Smooth muscle cell (in vitro differentiated cells): ENCODE results near the gene CCDC107. TPM values are rescaled to one million over a fixed set of nuclear protein-coding genes. Genes with fewer than 3 reads are reported as not detected.

ENCODE experiments used
- DNase-seq: peaks from one replicate; lab custom pipeline; 2025; ENCODE audit not compliant: unreplicated experiment; lab: John Stamatoyannopoulos, UW
- H2AFZ ChIP-seq: fragments of 200-600 bp; sonication (generic); 2 replicates; pipeline ENCODE4 v1.6.0; 2016; ENCODE audit warnings: antibody characterized with exemption, low read depth, mild to moderate bottlenecking
- H3F3A ChIP-seq: fragments of 200-600 bp; sonication (generic); 2 replicates; pipeline ENCODE4 v1.6.0; 2017; ENCODE audit warnings: antibody characterized with exemption, low read depth
- H3K27ac ChIP-seq: fragments of 200-600 bp; sonication (generic); 2 replicates; pipeline ENCODE4 v1.5.1; 2016; ENCODE audit warnings: low read depth, mild to moderate bottlenecking
- H3K27me3 ChIP-seq: fragments of 200-600 bp; sonication (generic); 2 replicates; pipeline ENCODE4 v1.6.1; 2016; ENCODE audit warnings: low read depth, mild to moderate bottlenecking
- H3K36me3 ChIP-seq: fragments of 200-600 bp; sonication (generic); 2 replicates; pipeline ENCODE4 v1.5.1; 2016; ENCODE audit warnings: low read depth
- H3K4me1 ChIP-seq: fragments of 200-600 bp; sonication (generic); 2 replicates; pipeline ENCODE4 v1.5.1; 2016; ENCODE audit warnings: low read depth
- H3K4me2 ChIP-seq: fragments of 200-600 bp; sonication (generic); 2 replicates; pipeline ENCODE4 v1.6.0; 2016; ENCODE audit warnings: mild to moderate bottlenecking
- H3K4me3 ChIP-seq: fragments of 200-600 bp; sonication (generic); 2 replicates; pipeline ENCODE4 v1.5.1; 2016; ENCODE audit warnings: mild to moderate bottlenecking
- H3K79me2 ChIP-seq: fragments of 200-600 bp; sonication (generic); 2 replicates; pipeline ENCODE4 v1.6.0; 2016; ENCODE audit warnings: low read depth, mild to moderate bottlenecking
- H3K9ac ChIP-seq: fragments of 200-600 bp; sonication (generic); 2 replicates; pipeline ENCODE4 v1.6.0; 2016; ENCODE audit warnings: low read depth
- H3K9me3 ChIP-seq: fragments of 200-600 bp; sonication (generic); replicated peaks from 2 replicates; pipeline ENCODE4 v1.5.1; 2016; ENCODE audit warnings: low read depth
- H4K20me1 ChIP-seq: fragments of 200-600 bp; sonication (generic); 2 replicates; pipeline ENCODE4 v1.6.0; 2016; ENCODE audit warnings: low read depth
- WGBS: methylation state at CpG from one replicate; pipeline ENCODE4 v1.1.7; 2016; ENCODE audit warnings: low lambda C conversion rate; 5-methylcytosine and 5-hydroxymethylcytosine counted together
- microRNA-seq: library from miRNA; unstranded; fragments of <30 nt; microRNA quantifications from one replicate; pipeline ENCODE4, GENCODE V29; 2016; ENCODE audit warnings: borderline number of aligned reads
- polyA plus RNA-seq: library from polyadenylated mRNA; unstranded; fragments of >200 nt; fragmentation: Nextera tagmentation; extraction: Ambion mirVana; gene quantifications from 2 replicates; pipeline ENCODE4 v1.2.1, GENCODE V29; 2016
- small RNA-seq: library from RNA; depleted of rRNA; stranded (forward); fragments of <200 nt; gene quantifications from one replicate; pipeline ENCODE3, GENCODE V24; 2014
- total RNA-seq: library from RNA; depleted of rRNA; stranded (reverse); fragments of >200 nt; gene quantifications from 2 replicates; pipeline ENCODE4 v1.2.3, GENCODE V29; 2014
- TF ChIP-seq, protein P1 (sequence below): fragments of 200-600 bp; sonication (generic); IDR thresholded peaks from 2 replicates; pipeline ENCODE4 v1.5.1; 2017; ENCODE audit warnings: borderline replicate concordance, mild to moderate bottlenecking, antibody characterized with exemption; ENCODE audit not compliant: insufficient read depth, poor library complexity, severe bottlenecking

The CCDC107 gene
- total and polyA plus RNA-seq, 2 experiments from 2014 or later = 19.6 to 37.1 TPM

DNA sequence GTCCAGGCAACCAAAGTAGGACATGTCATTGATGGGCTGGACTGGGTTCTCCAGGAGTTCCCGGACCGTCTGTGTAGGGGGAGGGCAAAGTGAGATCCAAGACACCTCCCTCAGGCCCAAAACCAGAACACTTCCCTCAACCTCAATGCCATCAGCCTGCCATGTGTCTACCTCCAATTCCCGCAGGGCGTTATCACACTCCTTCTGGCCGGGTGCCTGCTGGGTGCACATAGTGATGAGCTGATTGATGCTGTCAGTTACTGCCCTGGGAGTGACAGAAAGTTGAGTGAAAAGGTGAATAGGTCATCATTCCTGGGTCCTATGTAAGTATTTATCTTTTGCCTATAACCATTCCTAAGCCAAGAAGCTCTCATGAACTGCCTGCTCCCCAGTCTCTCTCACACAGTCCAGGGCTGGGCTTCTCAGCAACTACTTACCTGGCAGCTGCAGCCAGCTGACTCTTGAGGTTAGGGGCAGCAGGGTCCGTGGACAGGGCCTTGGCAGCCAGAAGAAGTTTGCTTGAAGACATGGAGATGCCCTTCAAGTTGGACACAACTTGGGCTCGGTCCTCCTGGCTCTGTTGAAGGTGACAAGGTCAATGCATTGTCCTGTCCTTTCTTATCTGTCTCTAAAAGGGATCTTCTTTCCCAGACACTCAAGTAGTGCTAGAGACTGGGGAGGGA, 52.9 kb downstream of the CCDC107 start:
- TF ChIP-seq, protein P1, sequence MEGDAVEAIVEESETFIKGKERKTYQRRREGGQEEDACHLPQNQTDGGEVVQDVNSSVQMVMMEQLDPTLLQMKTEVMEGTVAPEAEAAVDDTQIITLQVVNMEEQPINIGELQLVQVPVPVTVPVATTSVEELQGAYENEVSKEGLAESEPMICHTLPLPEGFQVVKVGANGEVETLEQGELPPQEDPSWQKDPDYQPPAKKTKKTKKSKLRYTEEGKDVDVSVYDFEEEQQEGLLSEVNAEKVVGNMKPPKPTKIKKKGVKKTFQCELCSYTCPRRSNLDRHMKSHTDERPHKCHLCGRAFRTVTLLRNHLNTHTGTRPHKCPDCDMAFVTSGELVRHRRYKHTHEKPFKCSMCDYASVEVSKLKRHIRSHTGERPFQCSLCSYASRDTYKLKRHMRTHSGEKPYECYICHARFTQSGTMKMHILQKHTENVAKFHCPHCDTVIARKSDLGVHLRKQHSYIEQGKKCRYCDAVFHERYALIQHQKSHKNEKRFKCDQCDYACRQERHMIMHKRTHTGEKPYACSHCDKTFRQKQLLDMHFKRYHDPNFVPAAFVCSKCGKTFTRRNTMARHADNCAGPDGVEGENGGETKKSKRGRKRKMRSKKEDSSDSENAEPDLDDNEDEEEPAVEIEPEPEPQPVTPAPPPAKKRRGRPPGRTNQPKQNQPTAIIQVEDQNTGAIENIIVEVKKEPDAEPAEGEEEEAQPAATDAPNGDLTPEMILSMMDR = no peak
- Histone ChIP-seq H4K20me1 (peaks cover 29% of the 10 kb centered on the region), H3K36me3 (peaks cover 33% of the 10 kb centered on the region), H3F3A (peaks cover 3% of the 10 kb centered on the region), H3K9ac (no peak overlapping the region), H3K4me3 (no peak overlapping the region), H3K4me1 (no peaks in the 10 kb centered on the region), H3K9me3 (no peaks in the 10 kb centered on the region), H2AFZ (no peak overlapping the region), H3K27me3 (no peaks in the 10 kb centered on the region), H3K27ac (no peak overlapping the region), H3K4me2 (no peak overlapping the region), H3K79me2 (no peaks in the 10 kb centered on the region)
- WGBS = over 99% methylated on average over 7 of the region's 7 CpGs
- DNase-seq = no peak

Small RNAs within 50 kb of the gene (microRNA-seq; reads per million reads assigned to microRNA genes)
- gene MIR6852 = not detected

Small RNAs within 50 kb of the gene (small RNA-seq; reads per million reads assigned to genes)
- not detected for gene RMRP
- not detected for gene RN7SL22P

Other genes with a start within 250 kb of the CCDC107 start
- gene RUSC2, start 168.2 kb upstream of the CCDC107 start, total RNA-seq = 16.5 and 18.1 TPM in 2 replicates
- gene RUSC2, start 168.2 kb upstream of the CCDC107 start, polyA plus RNA-seq = 21.8 and 29.5 TPM in 2 replicates
- 10.0 and 14.2 TPM in 2 replicates for gene TESK1, start 53.0 kb upstream of the CCDC107 start, total RNA-seq
- gene TESK1, start 53.0 kb upstream of the CCDC107 start, polyA plus RNA-seq = 19.4 and 25.6 TPM in 2 replicates
- gene CD72, start 39.9 kb upstream of the CCDC107 start, total RNA-seq = 0.45 and 3.0 TPM in 2 replicates
- 2.9 and 3.9 TPM in 2 replicates for gene CD72, start 39.9 kb upstream of the CCDC107 start, polyA plus RNA-seq
- gene SIT1, start 7.4 kb upstream of the CCDC107 start, total RNA-seq = not detected in 2 replicates
- gene SIT1, start 7.4 kb upstream of the CCDC107 start, polyA plus RNA-seq = not detected in 2 replicates
- 10,156 and 21,067 TPM in 2 replicates for gene RMRP, start 273 bp upstream of the CCDC107 start, total RNA-seq
- not detected in 2 replicates for gene RMRP, start 273 bp upstream of the CCDC107 start, polyA plus RNA-seq
- gene ARHGEF39, start 6.9 kb downstream of the CCDC107 start, total RNA-seq = 0.49 and 2.1 TPM in 2 replicates
- 1.9 and 2.9 TPM in 2 replicates for gene ARHGEF39, start 6.9 kb downstream of the CCDC107 start, polyA plus RNA-seq
- 1.7 and 4.6 TPM in 2 replicates for gene CA9, start 15.6 kb downstream of the CCDC107 start, total RNA-seq
- gene CA9, start 15.6 kb downstream of the CCDC107 start, polyA plus RNA-seq = 5.9 TPM in 1 of 2 replicates, not detected in the other
- 854 and 925 TPM in 2 replicates for gene TPM2, start 31.6 kb downstream of the CCDC107 start, total RNA-seq
- 2,012 and 2,131 TPM in 2 replicates for gene TPM2, start 31.6 kb downstream of the CCDC107 start, polyA plus RNA-seq
- 130 and 150 TPM in 2 replicates for gene TLN1, start 73.9 kb downstream of the CCDC107 start, total RNA-seq
- 112 and 145 TPM in 2 replicates for gene TLN1, start 73.9 kb downstream of the CCDC107 start, polyA plus RNA-seq
- gene CREB3, start 74.4 kb downstream of the CCDC107 start, total RNA-seq = 66.9 and 73.5 TPM in 2 replicates
- gene CREB3, start 74.4 kb downstream of the CCDC107 start, polyA plus RNA-seq = 81.0 and 99.2 TPM in 2 replicates
- gene GBA2, start 90.9 kb downstream of the CCDC107 start, total RNA-seq = 33.8 and 37.8 TPM in 2 replicates
- gene GBA2, start 90.9 kb downstream of the CCDC107 start, polyA plus RNA-seq = 35.3 and 52.7 TPM in 2 replicates
- 15.3 and 18.3 TPM in 2 replicates for gene RGP1, start 91.0 kb downstream of the CCDC107 start, total RNA-seq
- gene RGP1, start 91.0 kb downstream of the CCDC107 start, polyA plus RNA-seq = 12.8 and 14.6 TPM in 2 replicates
- gene MSMP, start 96.0 kb downstream of the CCDC107 start, total RNA-seq = not detected in 2 replicates
- gene MSMP, start 96.0 kb downstream of the CCDC107 start, polyA plus RNA-seq = not detected in 2 replicates
- 19.4 and 24.8 TPM in 2 replicates for gene NPR2, start 133.3 kb downstream of the CCDC107 start, total RNA-seq
- gene NPR2, start 133.3 kb downstream of the CCDC107 start, polyA plus RNA-seq = 16.4 and 20.1 TPM in 2 replicates
- gene SPAG8, start 154.0 kb downstream of the CCDC107 start, total RNA-seq = 0.85 TPM in 1 of 2 replicates, not detected in the other
- 0.44 and 1.2 TPM in 2 replicates for gene SPAG8, start 154.0 kb downstream of the CCDC107 start, polyA plus RNA-seq
- 7.7 and 20.4 TPM in 2 replicates for gene HINT2, start 156.8 kb downstream of the CCDC107 start, total RNA-seq
- 66.7 and 67.8 TPM in 2 replicates for gene HINT2, start 156.8 kb downstream of the CCDC107 start, polyA plus RNA-seq
- gene FAM221B, start 170.4 kb downstream of the CCDC107 start, total RNA-seq = not detected in 2 replicates
- not detected in 2 replicates for gene FAM221B, start 170.4 kb downstream of the CCDC107 start, polyA plus RNA-seq
- gene TMEM8B, start 170.9 kb downstream of the CCDC107 start, total RNA-seq = 4.5 and 4.9 TPM in 2 replicates
- 12.4 and 18.7 TPM in 2 replicates for gene TMEM8B, start 170.9 kb downstream of the CCDC107 start, polyA plus RNA-seq
- not detected in 2 replicates for gene OR13J1, start 212.1 kb downstream of the CCDC107 start, total RNA-seq
- not detected in 2 replicates for gene OR13J1, start 212.1 kb downstream of the CCDC107 start, polyA plus RNA-seq
- gene HRCT1, start 247.9 kb downstream of the CCDC107 start, total RNA-seq = 1.1 TPM in 1 of 2 replicates, not detected in the other
- gene HRCT1, start 247.9 kb downstream of the CCDC107 start, polyA plus RNA-seq = 0.45 TPM in 1 of 2 replicates, not detected in the other